HG02870 (cell line): Measurements from ENCODE around the gene FMN1.

Experiments
- ATAC-seq: cut with Tn5 transposase; IDR thresholded peaks from one replicate; pipeline ENCODE4 v1.9.1; 2021; ENCODE audit warnings: mild to moderate bottlenecking, moderate library complexity; ENCODE audit not compliant: unreplicated experiment

Gene FMN1

DNA sequence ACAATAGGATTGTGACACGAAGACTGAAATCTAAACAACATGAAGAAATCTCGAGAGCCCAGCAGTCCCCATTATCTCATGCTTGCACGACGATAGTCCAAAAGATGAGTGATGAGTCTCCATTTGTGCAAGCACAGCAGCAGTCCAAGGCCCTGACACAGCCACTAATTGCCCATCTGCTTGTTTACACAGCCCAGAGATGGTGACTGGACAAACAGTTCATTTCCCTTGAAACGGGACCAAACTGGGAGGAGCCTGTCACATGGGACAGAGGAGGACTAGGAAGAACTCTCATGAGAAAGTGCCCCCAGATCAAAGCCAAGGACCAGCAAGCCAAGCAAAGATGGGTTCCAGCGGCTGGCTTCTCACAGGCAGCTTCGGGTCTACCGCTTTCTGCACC is 355.7 kb downstream of the FMN1 start:
- ATAC-seq, result no peak

DNA sequence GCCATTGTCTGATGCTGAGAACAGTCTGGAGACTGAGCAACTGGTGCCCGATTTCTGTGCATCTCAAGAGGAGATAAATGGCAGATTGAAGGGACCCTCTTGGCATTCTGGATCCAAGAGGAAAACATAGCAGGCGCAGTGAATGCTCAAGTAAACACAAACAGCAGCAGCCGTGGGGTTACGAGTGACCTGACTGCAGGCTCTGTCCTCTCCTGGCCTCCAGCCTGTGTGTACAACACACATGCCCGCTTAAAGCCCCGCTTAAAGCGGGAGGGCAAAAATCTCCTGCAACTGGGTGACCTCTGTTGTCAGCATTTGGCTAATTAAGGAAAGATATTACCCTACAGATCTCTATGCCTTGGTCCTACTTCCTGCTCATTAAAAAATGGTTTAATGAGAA is 356.2 kb downstream of the FMN1 start:
- no peak for ATAC-seq

DNA sequence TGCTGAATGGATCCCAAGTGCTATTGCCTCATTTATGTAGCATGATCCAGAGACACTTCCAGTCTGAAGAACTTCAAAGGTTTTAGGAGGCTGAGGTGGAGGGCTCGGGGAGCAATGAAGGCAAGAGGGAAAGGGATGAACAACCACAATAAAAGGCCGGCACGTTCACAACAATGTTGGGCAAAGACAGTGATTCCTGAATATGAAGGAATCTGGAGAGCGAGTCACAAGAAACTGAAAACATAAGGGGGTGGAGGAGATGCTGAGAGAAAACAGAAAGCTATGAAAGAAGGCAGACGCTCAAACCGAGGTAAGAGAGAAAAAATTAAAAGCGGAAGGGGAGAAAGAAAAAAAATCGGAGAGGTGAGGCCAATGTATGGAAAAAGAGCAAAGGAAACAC is 356.6 kb downstream of the FMN1 start:
- ATAC-seq, result no peak

DNA sequence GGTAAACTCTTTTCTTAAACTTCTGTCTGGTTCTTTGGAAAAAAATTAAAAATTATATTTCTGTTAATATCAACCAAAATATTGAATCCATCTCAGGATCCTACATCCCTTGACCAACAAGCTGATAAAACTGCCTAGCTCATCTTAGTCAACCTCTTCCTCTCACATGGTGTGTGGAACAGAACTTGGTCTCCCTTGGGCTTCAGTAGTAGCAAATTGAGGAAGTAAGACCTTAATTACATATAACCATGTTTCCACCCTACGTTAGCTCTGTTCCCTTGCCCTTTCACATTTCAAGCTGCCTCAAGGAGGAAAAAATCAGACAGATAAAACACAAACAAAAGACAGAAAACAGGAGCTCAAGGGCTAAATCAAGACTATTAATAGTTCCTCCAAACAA is 360.4 kb downstream of the FMN1 start:
- ATAC-seq, result peak; percentile 93

DNA sequence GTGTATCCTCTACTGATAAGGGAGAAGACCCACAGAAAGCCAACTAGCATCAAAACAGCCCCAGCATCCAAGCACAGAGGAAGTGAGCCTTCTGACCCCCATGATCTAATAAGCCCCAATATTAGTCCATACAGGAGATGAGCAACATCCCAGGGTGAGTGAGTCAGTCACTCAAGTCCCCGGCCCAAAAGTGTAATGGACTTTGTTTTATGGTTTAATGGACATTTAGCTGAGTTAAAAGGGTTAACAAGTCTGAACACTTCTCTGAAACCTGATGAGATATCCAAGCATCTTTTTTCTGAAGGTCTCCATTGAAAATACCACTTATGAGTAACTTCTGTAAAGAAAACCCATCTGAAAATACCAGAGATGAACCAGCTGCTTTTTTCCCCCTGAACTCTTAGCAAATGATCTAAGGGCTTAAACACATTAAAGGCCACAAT is 361.1 kb downstream of the FMN1 start:
- no peak for ATAC-seq

DNA sequence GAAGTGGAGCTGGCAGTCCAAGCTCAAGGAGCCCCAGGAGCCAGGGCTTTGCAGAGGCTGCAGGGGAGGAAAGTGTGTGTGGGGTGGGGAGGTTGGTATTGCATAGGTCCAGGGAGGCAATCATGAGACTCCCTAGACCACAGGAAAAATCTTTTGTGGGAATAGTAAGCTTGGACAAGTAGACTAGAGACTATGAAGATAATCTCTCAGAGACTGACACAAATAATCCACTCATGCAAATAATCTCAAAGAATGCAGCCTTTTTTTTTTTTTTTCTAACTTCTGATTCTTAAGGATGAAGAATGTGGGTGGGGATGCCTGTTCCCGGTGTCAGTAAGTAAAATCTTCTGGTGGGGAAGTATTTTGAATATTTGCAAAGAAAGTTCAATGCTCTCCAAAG is 363.0 kb downstream of the FMN1 start:
- ATAC-seq, result no peak

DNA sequence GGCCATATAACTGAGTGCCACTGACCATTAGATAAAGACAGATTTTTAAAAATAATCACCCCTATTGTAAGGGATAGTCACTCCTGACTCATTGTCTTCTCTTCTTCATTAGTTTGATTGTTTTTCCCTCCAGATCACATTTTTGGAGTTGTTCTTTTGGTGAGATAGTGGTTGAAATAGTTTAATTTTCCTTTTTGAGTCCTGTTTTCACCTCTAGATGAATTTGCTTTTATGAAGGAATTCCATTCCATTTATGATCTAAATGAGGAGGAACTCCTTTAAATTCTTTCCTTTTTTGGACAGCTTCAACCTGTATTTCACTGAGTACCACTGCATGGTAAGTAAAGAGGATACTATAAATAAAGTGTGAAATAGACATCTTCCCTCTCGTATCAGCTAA is 364.3 kb downstream of the FMN1 start:
- no peak for ATAC-seq

DNA sequence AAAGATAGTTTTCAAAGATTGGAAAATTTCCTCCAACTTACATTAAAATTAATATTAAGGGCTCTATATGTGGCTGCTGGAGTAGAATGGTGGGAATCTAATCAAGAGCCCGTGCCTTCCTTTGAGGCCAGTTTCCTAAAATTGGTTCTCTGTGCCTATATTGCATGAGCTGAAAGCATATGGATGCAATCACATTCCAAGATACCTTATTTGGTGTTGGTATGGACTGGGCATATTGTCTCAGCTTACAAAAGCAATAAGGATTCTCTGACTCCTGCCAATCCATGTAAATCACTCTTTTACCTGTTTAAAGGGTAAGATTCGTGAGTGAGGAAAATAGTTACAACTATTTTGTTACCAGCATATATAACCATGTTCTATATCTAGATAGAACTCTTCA is 365.1 kb downstream of the FMN1 start:
- no peak for ATAC-seq

DNA sequence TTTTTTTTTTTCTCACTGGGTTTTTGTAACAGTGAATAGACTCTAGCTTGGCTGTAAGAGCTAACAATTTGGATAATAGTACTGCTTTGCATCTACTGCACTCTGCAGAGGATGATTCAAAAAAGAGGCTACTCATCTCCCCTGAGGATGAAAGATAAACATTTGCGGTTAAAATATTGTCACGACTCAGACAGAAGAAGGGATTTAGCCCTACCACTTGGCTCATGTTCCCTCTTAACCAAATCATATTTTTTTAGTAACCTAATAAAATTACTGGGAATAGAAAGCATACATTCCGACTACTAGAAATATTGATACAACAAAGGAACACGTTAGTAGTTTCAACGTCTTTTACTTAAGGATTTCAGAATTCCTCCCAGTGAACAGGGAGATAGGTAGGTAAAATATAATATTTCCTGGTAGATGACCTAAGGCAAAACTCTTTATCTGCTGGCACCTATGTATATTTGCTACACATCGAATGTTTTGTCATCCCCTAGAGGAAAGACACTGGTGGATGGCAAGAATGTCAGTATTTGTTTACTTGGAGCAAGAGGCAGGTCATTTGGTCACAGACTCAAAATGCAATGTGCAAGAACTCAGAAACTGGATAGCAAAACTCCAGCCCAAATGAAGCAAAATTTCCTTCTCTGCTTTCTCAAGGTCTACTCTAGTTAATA is 365.9 kb downstream of the FMN1 start:
- ATAC-seq, result no peak

DNA sequence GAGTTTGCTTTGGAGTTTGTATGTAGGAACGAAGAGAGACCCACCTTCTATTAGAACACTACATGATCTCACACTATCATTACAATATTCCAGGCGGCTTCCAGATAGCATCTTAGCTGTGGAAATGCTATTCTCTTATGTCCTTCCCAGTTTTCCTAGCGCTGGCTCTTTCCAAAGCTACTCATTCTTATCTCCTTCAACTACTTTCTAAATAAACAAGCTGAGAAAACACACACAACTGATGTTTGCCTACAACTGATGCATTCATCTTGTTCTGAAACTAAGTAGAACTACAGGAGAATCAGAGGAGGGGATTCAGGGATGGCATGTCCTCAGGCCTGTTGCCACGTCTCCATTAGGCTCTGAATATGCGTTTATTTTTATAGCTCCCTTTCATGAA is 367.8 kb downstream of the FMN1 start:
- no peak for ATAC-seq

DNA sequence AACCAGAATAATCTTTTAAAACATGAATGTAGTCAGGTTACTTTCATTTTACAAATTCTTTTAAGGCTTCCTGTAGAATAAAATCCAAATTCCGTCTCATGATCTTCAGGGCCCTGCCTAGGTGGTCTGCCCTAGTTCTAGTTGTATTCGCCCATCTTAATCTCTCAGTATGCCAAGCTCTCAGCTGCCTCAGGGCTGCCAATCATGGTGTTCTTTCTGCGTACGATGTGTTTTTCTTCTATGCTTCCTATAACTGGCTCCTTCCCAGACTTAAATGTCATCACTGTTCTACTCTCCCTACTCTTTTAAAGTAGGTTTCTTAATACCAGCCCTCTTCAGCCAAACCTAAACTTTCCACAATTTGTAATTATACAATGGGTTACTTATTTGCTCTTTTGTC is 369.3 kb downstream of the FMN1 start:
- ATAC-seq, result no peak

DNA sequence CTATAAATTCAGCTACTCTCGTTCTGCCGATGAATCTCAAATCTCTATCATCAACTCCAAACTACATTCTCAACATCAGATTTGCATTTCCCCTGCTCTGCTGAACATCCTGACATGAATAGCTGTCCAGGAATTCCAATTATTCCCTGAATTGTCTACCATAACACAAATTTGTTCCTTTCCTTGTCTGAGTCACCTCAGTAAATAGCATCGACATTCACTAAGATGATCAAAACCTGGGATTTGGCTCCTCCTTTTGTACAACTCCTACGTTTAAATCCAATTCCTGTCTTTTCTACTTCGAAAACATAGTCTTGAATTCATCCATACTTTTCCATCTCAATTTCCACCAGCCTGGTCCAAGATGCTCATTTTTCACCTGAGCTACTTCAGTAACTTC is 369.7 kb downstream of the FMN1 start:
- ATAC-seq, result no peak

DNA sequence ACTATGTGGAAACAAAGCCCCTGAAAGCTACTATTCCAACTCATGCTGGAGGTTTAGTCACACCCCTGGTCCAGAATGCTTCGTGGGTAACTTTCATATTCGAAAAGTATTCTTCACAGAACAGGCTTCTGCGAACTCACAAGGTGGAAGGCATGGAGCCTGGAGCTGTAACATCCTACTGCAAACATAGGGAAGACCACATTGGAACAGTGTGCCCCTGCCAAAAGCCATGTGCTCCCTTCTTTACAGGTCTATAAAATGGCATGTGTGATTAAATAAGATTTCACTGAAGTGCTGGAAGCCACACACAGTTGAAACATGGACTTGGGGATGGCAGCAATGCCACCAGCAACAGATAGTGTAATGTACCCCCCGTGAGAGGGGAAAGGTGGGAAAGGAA is 370.8 kb downstream of the FMN1 start:
- ATAC-seq, result no peak

DNA sequence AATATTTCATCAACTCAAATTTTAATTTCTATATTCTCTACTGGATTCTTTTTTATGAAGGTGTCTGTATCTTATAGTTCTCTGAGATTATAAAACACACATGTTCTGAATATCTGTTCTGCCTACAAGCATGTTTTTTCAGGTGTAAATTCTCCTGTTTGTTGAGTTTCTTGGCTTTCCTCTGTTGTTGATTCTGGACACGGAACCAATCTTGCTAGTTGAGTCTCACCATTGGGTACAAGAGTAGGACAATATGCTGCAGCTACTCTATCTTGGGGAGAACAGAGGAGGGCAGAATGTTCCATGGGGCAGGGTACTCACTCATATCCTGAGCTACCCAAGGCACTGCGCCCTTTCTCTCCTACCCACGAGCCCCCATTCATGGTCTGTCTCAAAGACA is 371.8 kb downstream of the FMN1 start:
- ATAC-seq, result no peak

DNA sequence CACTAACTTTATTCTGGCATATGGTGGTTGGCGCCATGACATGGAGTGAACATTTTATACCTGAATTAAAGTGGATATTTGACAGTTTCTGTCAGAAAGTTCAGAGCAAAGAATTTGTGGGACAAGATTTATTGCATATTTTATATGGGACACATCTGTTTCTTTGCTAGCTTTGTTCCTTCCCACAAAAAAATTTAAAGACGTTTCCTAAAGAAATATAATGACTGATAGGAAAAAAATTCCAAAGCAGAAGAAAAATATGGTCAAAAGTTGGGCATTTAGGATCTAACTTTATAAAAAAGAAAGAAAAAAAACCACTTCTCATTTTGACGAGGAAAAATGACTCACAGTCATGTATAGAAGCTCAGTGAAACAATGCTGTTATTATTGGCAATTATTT is 375.1 kb downstream of the FMN1 start:
- ATAC-seq, result no peak

DNA sequence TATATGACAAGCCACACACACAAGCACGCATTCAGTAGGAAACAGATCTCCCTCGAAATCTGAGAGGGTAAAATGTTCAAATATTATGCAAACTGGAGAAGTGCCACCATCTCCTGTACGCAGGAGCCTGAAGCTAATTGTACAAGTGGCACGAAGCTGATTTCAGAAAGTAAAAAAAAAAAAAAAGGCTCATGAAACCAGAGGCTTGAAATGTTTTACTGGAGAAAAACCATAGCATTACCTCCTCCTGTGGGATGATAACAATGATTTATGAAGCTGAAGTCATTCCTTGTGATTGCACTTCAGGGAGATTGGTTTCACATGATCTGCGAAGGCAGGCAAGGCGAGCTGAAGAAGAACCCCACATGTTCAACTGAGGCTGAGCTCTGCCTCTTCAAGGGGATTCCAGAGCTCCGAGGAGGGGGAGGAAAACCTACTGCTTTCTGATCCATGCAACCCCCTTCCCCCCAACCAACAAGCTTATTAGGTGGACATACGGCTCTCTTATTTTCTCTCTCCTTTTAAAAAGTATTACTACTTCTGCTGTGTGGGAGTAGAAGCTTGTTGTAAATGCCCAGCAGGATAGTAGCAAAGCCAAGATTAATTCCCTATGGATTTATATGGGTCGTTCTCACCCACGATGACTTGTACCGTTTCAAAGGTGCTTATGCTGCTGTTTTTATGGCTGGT is 375.6 kb downstream of the FMN1 start:
- no peak for ATAC-seq

DNA sequence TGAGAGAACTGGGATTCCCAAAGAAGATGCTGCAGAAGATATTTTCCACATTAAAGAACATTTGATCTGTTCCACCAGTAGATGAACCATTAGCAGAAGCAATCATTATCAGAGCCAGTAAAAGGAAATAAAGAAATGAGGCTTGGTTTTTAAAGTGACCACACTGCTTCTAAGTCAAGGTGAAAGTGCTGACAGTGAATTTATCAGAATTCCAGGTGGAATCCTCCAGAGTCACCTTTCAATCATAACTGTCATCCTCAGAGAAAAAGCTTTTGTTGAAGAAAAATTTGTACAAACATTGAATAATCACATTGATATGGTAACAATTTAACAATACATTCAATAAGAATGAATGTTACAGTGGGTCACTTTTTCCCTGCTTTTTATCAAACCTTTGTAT is 376.9 kb downstream of the FMN1 start:
- ATAC-seq, result no peak

DNA sequence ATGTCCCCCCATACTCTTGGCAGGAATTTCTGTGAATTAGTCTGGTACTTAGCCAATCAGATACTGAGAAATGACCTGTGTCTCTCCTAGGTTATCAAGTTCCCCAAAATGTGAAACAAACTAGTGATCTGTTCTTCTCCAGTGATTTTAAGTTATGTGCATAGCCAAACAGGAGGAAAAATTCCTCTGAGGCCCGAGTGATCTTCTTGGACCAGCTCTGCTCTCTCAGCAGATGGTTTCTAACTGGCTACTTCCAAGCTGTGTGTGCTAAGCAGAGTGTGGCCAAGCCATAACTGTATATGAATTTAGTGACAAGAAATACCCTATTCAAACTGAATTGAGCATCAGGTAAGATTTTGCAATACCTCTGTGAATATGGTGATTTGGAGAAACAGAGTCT is 387.2 kb downstream of the FMN1 start:
- no peak for ATAC-seq

DNA sequence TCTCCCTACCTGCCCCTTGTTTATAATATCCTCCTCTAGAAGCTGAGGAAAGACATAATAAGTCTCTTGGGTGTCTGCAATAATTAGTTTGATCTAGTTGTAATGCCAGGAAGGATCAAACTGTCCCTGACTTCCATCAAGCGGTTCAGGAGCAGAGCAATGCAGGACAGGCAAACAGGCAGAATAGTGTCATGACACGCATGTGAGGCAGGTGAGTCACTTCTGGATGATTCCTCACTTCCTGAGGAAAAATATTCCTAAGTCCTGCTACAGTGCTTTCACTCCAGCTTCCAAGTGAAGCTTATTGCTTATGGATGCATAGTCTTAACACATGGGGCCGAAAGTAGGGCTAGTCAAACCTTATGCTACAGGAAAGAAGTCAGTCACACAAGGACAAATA is 390.9 kb downstream of the FMN1 start:
- ATAC-seq, result no peak

DNA sequence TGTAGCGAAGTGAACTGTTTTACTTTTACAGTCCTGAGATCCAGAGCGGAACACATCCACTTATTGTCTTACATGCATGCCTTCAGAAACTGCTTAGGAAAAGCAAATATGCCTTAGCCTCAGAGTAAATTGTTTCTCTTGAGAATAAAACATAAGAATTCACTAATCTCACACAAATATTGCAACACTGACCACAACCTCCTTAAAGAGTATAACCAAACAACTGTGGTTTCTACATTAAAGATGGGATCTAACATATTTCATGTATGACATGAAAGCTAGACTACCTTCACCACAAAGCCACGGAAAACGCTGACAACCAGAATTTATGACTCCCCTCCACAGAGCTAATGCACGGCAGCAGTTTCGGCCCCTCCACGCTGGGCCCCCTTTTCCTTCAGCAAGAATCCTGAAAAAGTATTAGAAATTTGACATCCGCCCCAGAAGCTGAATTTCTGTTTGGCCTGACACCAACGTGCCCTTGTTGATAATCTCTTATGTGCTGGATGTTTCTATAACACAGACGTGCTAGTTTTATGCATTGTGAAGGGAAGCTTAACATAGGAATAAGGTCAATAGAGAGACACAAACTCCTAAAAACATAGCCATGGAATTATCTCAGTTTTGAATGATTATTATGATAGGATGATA is 392.1 kb downstream of the FMN1 start:
- ATAC-seq, result no peak

DNA sequence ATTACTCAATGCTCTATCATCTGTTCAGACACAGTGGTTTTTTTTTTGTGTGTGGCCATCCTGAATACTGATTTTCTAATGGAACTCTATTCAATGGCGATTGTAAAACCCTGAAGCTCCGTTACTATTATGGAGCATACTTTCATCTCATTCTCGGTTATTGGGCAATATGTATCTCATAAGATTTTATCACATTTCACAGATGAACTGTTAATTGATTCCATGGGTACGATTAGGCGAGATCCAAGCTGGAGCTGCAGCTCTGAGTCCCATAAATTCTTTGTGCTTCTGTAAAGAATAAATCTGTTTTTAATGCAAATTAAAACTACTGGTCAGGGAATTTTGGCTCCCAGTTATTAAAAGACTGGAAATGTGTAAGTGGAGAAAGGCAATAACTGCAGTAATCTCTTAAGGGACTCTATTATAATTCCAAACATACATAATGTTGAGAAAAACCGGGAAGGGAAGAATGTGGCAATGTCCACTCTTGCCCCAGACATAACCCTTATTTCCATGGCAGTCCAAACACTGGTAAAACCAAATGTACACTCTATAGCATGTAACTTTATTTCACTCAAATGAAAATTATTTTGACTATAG is 394.5 kb downstream of the FMN1 start:
- ATAC-seq, result no peak

DNA sequence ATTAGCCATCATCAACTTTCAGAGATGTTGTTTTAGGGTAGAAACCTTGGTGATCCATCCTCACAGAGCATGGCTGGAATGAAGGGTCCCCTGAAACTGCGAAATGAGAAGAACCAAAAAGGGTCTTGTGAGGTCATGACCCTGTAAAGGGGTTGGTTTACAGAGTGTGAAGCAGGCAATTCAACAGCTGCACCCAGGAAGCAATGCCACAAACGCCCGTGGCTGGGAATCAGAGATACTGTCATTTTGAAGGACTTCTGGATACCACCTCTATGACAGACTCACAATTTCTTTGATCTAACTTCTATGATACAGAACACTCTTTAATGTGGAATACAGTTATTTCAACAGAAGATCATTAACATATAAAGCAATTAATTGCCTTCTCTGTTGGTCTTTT is 397.7 kb downstream of the FMN1 start:
- ATAC-seq, result no peak
